Bronchial epithelial cell (primary cell): ENCODE measurements around the gene SCAP. TPM values are rescaled to one million over a fixed set of nuclear protein-coding genes. Genes with fewer than 3 reads are reported as not detected.

Experiments
- DNase-seq: peaks from one replicate; pipeline ENCODE4 v3.0.0-alpha.2; 2010; ENCODE audit warnings: low read depth
- FAIRE-seq: peaks from 2 replicates; lab custom pipeline; 2011; peaks lifted over from hg19 to GRCh38; lab: Jason Lieb, UNC
- H3K27me3 ChIP-seq: 2 replicates; pipeline ENCODE4 v1.5.1; 2011; ENCODE audit warnings: low read length; ENCODE audit not compliant: control insufficient read depth, insufficient read depth
- H3K36me3 ChIP-seq: 2 replicates; pipeline ENCODE4 v1.5.1; 2011; ENCODE audit warnings: low read length; ENCODE audit not compliant: control insufficient read depth, insufficient read depth
- H3K4me3 ChIP-seq: 2 replicates; pipeline ENCODE4 v1.5.1; 2011; ENCODE audit warnings: mild to moderate bottlenecking, low read depth, low read length, control low read depth
- CTCF ChIP-seq: IDR thresholded peaks from 2 replicates; pipeline ENCODE4 v1.5.1; 2011; ENCODE audit warnings: mild to moderate bottlenecking, moderate library complexity, low read length, control low read depth, inconsistent platforms; ENCODE audit not compliant: insufficient read depth, severe bottlenecking
- total RNA-seq: library from RNA; depleted of rRNA; stranded (reverse); fragments of >200 nt; gene quantifications from 2 replicates; pipeline ENCODE4 v1.2.1, GENCODE V29; 2014

SCAP gene
- total RNA-seq, 1 donor from 2014 or later: 55.0 TPM

- Histone ChIP-seq H3K36me3 (peaks cover 21% of the 10 kb centered on the region), H3K27me3 (no peaks in the 10 kb centered on the region), H3K4me3 (no peak overlapping the region)
- no peak for DNase-seq
- TF ChIP-seq CTCF: no peak
- peak; percentile 7 for FAIRE-seq
Observed at GRCh38 chr3:47404955-47405790, 70.6 kb downstream of the SCAP start.

- TF ChIP-seq CTCF: no peak
- DNase-seq (no peak), FAIRE-seq (no peak)
- no peaks in the 10 kb centered on the region for H3K27me3 ChIP-seq
- H3K36me3 ChIP-seq: peaks cover 18% of the 10 kb centered on the region
- H3K4me3 ChIP-seq: no peak overlapping the region
Observed at GRCh38 chr3:47404431-47404876, 71.3 kb downstream of the SCAP start.

GRCh38 chr3:47399531-47400270 is 76.0 kb downstream of the SCAP start:
- Histone ChIP-seq H3K27me3 (no peaks in the 10 kb centered on the region), H3K4me3 (no peak overlapping the region), H3K36me3 (peaks cover 5% of the 10 kb centered on the region)
- peak; percentile 21 for DNase-seq
- TF ChIP-seq CTCF: no peak
- FAIRE-seq: no peak

- H3K36me3 ChIP-seq: peaks cover 7% of the 10 kb centered on the region
- DNase-seq: no peak
- no peak for TF ChIP-seq CTCF
- FAIRE-seq: peak; percentile 36
- H3K27me3 ChIP-seq: no peaks in the 10 kb centered on the region
- no peak overlapping the region for H3K4me3 ChIP-seq
Observed at GRCh38 chr3:47399016-47399415, 76.7 kb downstream of the SCAP start.

- no peak for DNase-seq
- H3K36me3 ChIP-seq: peaks cover 7% of the 10 kb centered on the region
- no peak for TF ChIP-seq CTCF
- H3K4me3 ChIP-seq: no peak overlapping the region
- H3K27me3 ChIP-seq: no peaks in the 10 kb centered on the region
- no peak for FAIRE-seq
Observed at GRCh38 chr3:47398228-47398627, 77.5 kb downstream of the SCAP start.
